GM18870 (cell line): ENCODE results near the gene CSTF3.
"Not testable (repeated sequence)": the region's sequence is repeated elsewhere in the genome, so short reads cannot be mapped to it uniquely, and the experiment has no call there.

ENCODE experiments used
- ATAC-seq: cut with Tn5 transposase; IDR thresholded peaks from one replicate; pipeline ENCODE4 v1.9.1; 2021; ENCODE audit warnings: moderate library complexity; ENCODE audit not compliant: unreplicated experiment

The CSTF3 gene

DNA sequence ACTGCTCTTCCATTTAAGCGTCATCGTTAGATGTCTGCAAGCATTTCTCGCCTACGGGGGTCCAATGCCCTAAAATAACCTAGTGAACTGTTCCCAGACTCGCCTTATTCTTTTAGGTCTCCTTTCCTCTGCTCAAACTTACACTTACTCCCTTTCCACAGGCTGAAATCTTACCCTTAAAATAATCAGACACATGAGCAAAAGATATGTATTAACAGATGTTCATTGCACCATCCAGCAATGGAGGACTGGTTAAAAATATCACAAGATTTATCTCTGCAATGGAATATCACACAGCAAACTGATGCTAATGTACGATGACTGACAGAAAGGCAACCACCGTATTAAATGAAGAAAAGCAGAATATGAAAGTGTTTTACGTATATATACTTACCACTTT lies 1.6 kb upstream of the CSTF3 start:
- ATAC-seq, result no peak

DNA sequence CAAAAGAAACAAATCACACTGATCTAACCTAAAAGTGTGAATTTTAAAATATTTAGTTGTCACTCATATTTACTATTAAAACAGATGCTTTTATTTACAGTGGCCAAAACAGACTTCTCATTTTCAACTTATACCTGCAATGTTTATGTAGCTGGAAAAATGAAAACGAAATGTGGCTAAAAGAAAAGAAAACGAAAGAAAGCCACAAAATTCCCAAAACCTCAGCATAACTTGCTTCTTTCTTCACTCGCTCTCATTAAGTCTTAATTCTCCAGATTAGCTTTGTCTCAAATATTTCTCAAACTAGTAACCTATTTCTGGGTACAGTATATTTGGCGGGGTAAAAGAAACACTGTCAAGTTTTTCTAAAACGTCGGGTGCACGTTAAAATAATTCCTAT lies 693 bp downstream of the CSTF3 start:
- ATAC-seq, result no peak

DNA sequence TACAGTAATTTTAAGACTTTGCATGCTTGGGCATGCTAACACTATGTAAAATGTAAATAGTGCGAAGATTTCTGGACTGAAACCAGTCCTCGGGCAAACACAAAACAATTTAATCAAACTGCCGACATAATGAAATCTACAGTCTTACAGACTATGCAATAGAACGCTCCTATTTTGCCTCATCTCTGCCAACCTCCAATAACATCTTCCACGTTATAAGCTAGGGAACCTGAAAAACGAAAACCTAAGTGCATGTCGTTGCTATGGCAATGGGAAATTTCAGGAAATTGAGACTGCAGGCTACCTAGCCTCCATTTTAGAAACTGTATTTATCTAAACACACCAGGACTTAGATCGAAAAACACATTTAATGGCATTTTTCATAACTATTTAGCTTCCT lies 1.1 kb downstream of the CSTF3 start:
- no peak for ATAC-seq

DNA sequence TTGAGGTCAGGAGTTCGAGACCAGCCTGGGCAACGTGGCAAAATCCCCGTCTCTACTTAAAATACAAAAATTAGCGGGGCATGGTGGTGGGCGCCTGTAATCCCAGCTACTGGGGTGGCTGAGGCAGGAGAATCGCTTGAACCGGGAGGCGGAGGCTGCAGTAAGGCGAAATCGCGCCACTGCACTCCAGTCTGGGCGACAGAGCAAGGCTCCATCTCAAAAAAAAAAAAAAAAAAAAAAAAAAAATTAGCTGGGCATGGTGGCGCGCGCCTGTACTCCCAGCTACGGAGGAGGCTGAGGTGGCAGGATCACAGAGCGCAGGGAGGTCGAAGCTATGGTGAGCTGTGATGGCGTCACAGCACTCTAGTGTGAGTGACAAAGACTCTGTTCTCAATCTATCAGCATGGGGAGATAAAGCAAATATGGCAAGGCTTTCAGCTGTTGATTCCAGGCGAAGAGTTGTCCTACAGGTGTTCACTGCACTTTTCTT lies 1.9 kb downstream of the CSTF3 start:
- ATAC-seq, result not testable (repeated sequence)

DNA sequence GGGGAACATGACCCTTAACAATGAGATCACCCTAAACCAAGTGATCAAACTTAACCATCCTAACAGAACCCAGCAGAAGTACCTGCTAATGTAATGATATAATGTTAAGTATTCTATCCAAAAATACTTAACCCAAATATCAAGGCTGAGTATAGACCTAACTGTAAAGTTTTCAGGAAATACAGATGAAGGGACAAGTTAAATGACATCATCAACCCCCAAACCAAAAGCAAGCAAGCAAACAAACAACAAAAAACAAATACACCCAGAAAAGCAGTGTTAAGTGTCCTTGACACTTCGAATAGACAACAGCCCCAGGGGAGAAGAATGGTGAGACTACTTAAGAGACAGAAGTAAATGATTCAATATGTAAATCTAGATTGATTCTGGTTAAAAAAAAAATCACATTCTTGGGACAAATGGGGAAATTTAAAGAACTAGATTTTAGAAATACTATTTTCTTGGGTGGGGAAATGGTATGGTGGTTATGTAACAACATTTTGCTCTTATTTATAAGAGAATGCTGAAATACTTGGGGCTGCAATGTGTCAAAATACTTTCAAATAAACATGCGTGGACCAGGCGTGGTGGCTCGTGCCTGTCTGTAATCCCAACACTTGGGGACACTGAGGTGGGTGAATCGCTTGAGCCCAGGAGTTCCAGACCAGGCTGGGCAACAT lies 2.5 kb downstream of the CSTF3 start:
- ATAC-seq, result no peak

DNA sequence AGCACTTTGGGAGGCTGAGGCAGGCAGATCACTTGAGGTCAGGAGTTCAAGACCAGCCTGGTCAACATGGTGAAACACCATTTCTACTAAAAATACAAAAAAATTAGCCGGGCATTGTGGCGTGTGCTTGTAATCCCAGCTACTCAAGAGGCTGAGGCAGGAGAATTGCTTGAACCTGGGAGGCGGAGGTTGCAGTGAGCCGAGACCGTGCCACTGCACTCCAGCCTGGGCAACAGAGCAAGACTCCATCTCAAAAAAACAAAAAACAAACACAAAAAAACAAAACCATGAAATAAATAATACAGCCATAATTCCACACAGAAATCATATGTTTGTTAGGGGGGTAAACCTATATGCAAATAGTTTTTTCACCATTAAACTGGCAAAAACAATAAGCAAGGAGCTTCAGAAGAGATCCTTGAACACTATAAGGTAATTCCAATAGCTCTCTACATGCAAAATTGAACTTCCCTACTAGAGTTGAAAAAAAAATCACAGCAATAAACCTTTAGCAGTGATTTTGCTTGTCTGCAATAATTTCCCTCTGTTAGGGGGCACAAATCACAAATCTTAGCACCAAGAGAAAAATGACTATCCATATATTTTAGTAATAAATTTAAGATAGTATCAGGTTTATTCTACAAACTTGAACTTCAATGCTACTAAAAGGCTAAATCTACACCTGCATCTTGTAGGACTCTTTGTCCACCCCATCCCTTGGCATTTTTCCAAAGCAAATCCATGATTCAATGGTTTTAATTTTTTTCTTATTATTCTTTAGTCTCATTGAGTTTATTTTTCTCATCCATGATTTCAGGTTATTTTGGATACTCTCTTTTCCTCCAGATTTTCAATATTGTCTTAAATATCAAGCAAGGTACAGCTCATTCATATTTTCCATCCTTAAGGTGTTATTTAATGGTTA lies 3.9 kb downstream of the CSTF3 start:
- no peak for ATAC-seq

DNA sequence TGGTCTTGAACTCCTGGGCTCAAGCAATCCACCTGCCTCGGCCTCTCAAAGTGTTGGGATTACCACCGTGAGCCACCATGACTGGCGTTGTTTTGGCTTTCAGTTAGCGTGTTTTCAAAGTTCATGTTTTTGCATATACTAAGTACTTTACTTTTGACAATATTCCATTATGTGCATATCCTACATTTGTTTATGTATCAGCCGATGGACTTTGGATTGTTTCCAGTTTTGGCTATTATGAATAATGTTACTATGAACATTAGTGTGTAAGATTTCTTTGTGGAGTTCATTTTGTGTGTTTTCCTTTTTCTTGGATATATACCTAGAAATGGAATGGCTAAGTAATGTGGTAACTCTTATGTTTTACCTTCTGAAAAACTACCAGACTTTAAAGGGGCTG lies 9.9 kb downstream of the CSTF3 start:
- no peak for ATAC-seq

DNA sequence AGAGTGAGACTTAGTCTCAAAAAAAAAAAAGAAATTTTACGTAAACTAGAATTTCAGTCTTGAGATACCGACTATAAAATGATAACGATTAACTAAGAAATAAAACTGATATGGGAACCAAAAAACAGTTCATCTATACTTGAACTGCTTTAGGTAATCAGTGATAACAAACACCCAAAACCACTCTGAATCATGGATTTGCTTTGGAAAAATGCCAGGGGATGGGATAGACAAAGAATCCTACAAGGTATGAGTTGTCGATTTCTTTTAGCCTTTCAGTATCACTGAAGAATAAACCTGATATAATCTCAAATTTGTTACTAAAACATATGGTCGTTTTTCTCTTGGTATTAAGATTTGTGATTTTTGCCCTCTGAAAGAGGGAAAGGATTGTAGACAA lies 13.7 kb downstream of the CSTF3 start:
- ATAC-seq, result no peak

DNA sequence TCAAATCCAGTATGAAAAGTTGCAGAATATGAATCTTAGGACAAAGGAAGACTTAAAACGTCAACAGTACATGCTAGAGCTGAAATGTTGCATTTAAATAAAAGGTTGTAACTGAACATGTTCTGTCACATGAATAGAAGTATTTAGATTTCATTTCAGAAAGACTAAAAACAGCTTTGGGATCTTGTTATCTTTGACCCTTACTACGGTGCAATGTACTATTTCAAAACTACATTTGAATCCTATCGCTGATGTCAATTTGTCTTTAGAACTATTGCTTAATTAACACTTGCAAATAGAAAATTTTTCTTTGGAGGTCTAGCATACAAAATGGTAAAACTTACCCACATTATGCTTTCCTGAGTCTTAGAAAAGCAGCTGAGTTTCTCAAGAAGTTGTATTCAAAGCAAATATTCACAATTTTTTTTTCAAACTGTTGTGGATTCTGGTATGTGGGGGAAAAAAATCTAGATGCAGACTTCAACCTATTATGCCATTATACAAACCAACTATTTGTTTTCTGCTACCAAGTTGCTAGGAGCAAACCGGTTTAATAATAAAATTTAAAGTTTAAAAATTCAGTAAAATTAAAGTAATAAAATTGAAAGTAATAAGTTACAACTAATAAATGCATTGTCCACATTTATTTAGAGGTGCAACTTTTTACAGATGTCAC lies 25.4 kb downstream of the CSTF3 start:
- no peak for ATAC-seq

DNA sequence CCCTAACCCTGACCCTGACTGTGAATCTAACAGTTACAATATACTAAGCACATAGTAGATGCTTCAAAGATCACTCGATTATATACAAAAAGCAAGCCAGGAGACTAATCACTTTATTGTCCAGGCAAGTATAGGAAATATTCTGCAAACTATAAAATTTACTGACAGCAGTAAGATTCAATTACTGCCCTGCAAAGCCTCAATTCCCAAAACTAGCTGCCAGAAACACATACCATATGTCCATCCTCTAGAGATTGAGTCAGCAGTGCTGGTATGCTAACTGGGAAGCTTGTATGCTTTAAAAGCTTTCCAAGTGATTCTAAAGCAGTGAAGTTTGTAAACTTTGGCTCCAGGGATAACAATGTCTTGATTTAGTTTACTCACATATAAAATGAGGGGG lies 26.1 kb downstream of the CSTF3 start:
- no peak for ATAC-seq

DNA sequence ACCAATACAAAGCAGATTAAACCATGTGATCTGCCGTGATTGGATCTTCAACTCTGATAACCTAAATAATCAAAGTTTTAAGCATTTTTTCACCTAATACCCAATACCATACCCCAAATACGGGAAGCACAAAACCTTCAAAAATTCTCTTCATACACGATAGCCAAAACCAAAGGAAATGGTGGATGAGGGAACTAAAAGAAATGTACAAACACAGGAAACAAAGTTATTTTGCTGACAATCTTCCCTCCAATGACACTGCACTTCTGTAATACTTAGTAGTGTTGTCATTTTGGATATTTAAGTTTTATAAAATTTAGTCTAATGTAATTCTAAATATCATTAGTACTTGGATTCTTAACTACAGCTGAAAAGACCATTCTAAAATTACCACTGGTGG lies 27.0 kb downstream of the CSTF3 start:
- ATAC-seq, result no peak

DNA sequence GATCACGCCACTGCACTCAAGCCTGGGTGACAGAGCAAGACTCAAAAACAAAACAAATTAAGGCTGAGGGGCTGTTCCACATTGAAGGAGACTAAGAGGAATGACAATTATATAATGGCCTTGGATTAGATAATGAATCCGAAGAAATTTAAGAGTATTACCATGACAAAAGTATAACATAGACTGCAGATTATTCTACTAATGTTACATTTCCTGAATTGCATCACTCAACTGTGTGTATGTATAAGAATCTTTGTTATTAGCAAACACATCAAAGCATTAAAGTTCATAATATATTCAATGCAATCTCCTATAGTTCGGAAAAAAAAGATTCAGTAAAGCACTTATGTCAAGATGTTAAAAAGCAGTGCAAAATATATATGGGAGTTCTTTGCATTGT lies 27.5 kb downstream of the CSTF3 start:
- ATAC-seq, result no peak

DNA sequence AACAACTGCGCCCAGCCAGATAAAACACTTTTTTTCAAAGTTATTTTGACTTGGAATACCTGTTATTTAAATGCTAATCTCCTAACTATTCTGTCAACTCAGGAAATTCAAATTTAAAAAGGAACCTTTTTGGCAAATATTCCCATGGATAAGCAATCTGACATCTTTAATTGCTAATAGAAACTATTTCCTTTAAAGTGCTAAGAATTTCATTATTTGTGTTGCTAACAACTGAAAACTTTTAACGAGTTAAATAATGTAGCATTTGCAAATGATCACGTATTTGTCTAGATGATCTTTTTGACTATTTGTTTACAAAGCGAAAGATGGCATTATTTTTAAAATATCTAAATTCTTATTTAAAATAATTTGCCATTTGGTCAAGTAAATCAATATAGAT lies 28.8 kb downstream of the CSTF3 start:
- ATAC-seq, result no peak

DNA sequence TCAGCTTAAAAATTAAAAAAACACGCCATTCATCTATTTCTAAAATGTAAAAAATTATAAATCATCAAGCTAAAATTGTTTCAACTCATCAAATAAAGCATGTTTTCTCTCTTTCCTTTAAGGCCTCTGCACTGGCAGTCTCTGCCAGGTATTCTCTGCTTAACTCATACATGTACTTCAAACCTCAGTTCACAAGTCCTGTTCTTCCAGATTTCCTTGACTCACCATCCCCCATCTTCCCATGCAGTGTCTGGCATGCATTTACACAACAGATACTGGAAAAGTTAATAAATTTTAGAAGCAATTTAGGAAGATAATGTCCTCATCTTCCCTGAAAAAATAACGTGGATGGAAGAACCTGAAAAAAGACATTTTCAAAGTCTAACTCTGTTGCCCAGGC lies 32.5 kb downstream of the CSTF3 start:
- no peak for ATAC-seq

DNA sequence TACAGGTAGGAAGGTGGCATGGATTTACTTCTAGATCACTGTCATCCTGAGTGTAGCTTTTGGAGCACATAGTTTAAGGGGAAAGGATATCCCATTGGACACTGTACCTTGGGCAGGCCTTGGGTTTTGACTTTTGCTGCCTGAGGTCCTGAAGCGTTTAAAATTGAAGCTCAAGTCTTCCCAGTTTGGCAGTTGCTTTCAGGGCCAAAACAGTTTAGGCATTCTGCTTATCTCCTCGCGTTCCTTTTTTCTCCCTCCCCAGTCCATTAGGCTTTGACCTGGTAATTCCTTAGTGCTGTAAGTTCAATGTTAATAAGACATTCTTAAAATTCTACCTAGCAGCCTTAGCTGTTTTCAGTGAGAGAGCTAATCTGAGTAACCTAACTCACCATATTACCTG lies 35.7 kb downstream of the CSTF3 start:
- no peak for ATAC-seq

DNA sequence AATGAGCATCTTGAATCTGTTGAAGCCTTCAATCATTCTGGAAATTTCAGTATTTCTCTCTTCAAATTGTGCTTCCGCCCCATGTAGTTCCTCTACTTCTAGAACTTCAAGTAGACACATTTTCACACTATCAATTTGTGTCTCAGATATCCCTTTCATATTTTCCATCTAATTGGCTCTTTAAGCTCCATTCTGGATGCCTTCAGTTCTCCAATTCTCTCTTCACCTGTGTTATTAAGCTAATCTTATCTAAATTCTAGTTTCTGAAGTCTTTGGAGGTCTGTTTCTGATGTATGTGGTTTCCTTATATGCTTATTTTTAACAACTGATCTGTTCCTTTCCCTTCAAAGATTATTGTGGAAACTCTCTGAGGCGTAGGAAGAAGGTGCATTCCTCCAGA lies 36.3 kb downstream of the CSTF3 start:
- no peak for ATAC-seq

DNA sequence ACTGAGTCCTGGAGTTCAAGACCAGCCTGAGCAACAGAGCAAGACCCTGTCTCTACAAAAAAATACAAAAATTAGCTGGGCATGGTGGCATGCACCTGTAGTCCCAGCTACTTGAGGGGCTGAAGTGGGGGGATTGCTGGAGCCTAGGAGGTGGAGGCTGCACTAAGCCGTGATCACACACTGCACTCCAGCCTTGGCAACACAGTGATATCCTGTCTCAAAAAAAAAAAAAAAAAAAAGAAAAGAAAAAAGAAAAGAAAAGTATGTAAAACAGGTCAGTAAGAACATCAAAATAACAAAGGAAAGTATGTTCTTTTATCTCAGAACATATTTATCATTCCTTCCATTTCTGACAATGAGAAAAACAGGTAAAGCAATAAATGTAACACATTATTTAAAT lies 38.6 kb downstream of the CSTF3 start:
- ATAC-seq, result not testable (repeated sequence)

DNA sequence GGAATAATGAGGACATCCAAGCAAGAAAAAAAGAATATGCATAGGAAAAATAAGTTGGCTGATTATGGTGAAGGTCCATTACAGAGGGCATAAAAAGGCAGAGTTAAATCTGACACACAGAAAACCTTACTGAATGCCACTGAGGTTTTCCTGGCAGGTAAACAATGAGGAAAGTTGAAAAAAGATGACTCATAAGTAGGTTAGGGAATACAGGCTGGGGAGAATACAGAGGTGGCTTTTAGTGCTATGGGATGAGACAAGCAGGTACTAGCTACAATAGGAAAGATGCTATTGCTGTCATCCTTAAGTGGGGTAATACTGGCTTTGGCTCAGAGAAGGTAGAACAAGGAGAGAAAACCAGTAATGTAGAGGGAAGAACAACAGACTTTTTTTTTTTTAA lies 44.7 kb downstream of the CSTF3 start:
- ATAC-seq, result no peak

DNA sequence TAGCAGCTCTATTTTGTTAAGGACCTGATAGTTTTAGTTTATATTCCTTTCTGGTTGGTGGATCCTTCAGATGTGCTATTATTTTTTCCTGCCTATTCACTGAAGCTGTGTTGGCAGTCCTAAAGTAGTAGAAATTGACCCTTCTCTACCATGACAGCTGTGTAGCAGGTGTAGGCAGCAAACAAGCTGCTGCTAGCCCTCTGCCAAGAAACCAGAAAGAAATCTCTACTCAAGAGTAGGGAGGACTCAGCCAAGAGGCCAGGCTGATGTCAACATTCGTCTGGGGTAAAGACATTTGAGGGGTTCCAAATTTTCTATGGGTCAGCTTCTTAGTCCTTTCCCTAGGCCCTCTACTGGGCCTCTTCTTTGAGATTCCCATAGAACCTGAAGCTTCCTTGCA lies 51.2 kb downstream of the CSTF3 start:
- no peak for ATAC-seq

DNA sequence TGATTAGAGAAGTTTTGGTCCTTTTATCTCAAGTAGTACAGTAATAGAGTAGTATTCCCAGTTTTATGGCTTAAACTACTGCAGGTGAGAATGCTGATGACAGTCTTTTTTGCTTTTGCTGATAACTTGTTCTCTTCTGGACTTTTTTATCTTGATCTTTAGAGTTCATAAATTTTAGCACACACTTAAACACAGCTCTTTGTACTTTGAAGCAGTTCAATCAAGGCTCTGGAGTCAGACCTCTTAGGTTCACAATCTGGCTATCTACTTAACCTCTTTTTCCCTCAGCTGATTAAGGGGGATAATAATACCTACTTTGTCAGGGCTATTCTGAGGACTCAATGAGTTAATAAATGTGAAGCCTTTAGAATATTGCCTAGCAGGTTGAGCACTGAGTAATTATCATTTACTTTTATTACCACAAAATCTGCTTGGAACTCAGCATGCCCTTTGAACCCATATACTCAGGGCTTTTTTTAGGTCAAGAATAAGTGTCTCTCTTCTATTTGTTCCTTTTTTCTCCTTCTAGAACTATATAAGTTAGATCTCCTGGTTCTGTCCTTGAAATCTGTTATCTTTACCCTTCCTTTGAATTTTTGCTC lies 51.9 kb downstream of the CSTF3 start:
- ATAC-seq, result no peak

DNA sequence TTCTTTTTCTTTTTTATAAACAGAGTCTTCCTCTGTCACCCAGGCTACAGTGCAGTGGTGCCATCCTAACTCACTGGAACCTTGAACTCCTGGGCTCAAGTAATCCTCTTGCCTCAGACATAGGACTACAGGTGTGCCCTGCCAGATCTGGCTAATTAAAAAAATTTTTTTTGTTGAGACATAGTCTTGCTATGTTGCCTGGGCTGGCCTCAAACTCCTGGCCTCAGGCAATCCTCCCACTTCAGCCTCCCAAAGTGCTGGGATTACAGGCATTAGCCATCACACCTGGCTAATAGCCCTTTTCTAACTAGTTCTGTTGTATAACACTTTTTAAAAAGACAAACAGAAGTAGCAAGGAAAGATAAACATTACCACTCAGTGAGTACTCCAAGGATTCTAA lies 57.4 kb downstream of the CSTF3 start:
- no peak for ATAC-seq
